Measurements from ENCODE around the gene PRSS21. TPM values are rescaled to one million over a fixed set of nuclear protein-coding genes. Genes with fewer than 3 reads are reported as not detected.

The PRSS21 gene
- total RNA-seq, 2 experiments from 2014 or later, result not detected

GRCh38 chr16:2842340-2843000 lies 25.4 kb downstream of the PRSS21 start:
- DNase-seq (peak; percentile 36 to 86 (median 60)), ATAC-seq (ENCODE audit: poor library complexity) (peak; percentile 61)
- Histone ChIP-seq H3K9me3 (ENCODE audit: control insufficient read depth in 1 of 2, insufficient read depth in 1 of 2, low read length in 2 of 2) (peaks cover 0 to 9% of the 10 kb centered on the region in 2 experiments), H3K27me3 (ENCODE audit: control insufficient read depth in 1 of 2, insufficient read depth in 2 of 2, low read length in 2 of 2) (no peaks in the 10 kb centered on the region), H3K27ac (ENCODE audit: low read depth in 1 of 2, low read length in 2 of 2) (peak overlapping the region; percentile 48 to 76), H3K4me3 (ENCODE audit: low read length) (peak overlapping the region; percentile 36), H3K36me3 (ENCODE audit: insufficient read depth, low read length) (no peaks in the 10 kb centered on the region), H3K4me1 (ENCODE audit: insufficient read depth, low read length) (peaks cover 48% of the 10 kb centered on the region)
- H3K4me3 Mint-ChIP-seq, result no peak overlapping the region
- POLR2A ChIA-PET, result interaction anchor here (1.2 to 1.8 kb wide), 2 partner anchors 26 to 40 kb away, joined by 4 to 8 read pairs; partner anchors contain the start of gene FLYWCH2
- peaks cover 32% of the 10 kb centered on the region for H3K4me1 Mint-ChIP-seq (ENCODE audit: low read depth)
- H3K36me3 Mint-ChIP-seq (ENCODE audit: low read depth), result no peaks in the 10 kb centered on the region
- no peaks in the 10 kb centered on the region for H3K9me3 Mint-ChIP-seq
- CTCF ChIA-PET, result interaction anchor here (1.7 kb wide), 1 partner anchor 26 kb away, joined by 12 read pairs; no protein-coding TSS in a partner anchor
- H3K27me3 Mint-ChIP-seq, result peaks cover 2% of the 10 kb centered on the region
- intact Hi-C loops (cut with DNase I, micrococcal nuclease), result no loop called here
- peak; percentile 66 for TF ChIP-seq CTCF (IDR thresholded peaks at IDR 0.05)
- H3K27ac Mint-ChIP-seq, result peak overlapping the region; percentile 69

DNA sequence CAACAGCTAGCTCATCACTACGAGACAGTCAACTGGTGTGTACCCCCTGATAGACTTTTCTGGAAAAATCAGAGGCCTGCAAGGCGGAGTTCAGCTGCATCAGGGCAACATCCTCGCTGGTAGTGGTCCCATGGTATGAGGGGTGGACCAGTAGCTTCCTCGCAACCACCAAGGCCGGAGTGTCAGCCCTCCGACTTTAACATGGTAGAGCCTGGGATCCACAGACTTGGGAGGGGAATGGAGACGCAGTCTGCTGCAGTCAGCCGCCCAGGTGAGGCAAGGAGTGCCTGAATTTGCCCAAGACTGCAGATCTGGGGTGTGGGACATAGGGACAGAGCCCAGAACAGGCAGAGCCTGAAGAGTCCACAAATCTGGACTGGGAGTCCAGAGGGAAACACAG lies 26.5 kb downstream of the PRSS21 start:
- POLR2A ChIA-PET, result no interaction called here
- H3K27ac Mint-ChIP-seq, result peak overlapping the region; percentile 12
- H3K36me3 Mint-ChIP-seq (ENCODE audit: low read depth), result no peaks in the 10 kb centered on the region
- H3K36me3 ChIP-seq (ENCODE audit: insufficient read depth, low read length), result no peaks in the 10 kb centered on the region
- peaks cover 46% of the 10 kb centered on the region for H3K4me1 ChIP-seq (ENCODE audit: insufficient read depth, low read length)
- DNase-seq, result no peak
- no peak for ATAC-seq (ENCODE audit: poor library complexity)
- no peaks in the 10 kb centered on the region for H3K27me3 ChIP-seq (ENCODE audit: control insufficient read depth in 1 of 2, insufficient read depth in 2 of 2, low read length in 2 of 2)
- H3K9me3 ChIP-seq (ENCODE audit: control insufficient read depth in 1 of 2, insufficient read depth in 1 of 2, low read length in 2 of 2), result peaks cover 0 to 9% of the 10 kb centered on the region in 2 experiments
- no peak for TF ChIP-seq CTCF (IDR thresholded peaks at IDR 0.05)
- intact Hi-C loops (cut with DNase I, micrococcal nuclease), result no loop called here
- H3K4me1 Mint-ChIP-seq (ENCODE audit: low read depth), result peaks cover 26% of the 10 kb centered on the region
- no peak overlapping the region for H3K27ac ChIP-seq (ENCODE audit: low read depth in 1 of 2, low read length in 2 of 2)
- no peaks in the 10 kb centered on the region for H3K27me3 Mint-ChIP-seq
- H3K9me3 Mint-ChIP-seq, result no peaks in the 10 kb centered on the region
- no peak overlapping the region for H3K4me3 Mint-ChIP-seq
- no peak overlapping the region for H3K4me3 ChIP-seq (ENCODE audit: low read length)
- CTCF ChIA-PET, result interaction anchor here (1.7 kb wide), 1 partner anchor 25 kb away, joined by 12 read pairs; no protein-coding TSS in a partner anchor

GRCh38 chr16:2845116-2845515 lies 28.1 kb downstream of the PRSS21 start:
- intact Hi-C loops (cut with DNase I, micrococcal nuclease), result no loop called here
- H3K4me3 ChIP-seq (ENCODE audit: low read length), result no peak overlapping the region
- ATAC-seq (ENCODE audit: poor library complexity), result no peak
- no peak overlapping the region for H3K27ac ChIP-seq (ENCODE audit: low read depth in 1 of 2, low read length in 2 of 2)
- Mint-ChIP-seq H3K4me1 (ENCODE audit: low read depth) (peaks cover 13% of the 10 kb centered on the region), H3K36me3 (ENCODE audit: low read depth) (no peaks in the 10 kb centered on the region), H3K4me3 (no peak overlapping the region), H3K27me3 (peaks cover 6% of the 10 kb centered on the region), H3K27ac (no peak overlapping the region), H3K9me3 (no peaks in the 10 kb centered on the region)
- no peak for TF ChIP-seq CTCF (IDR thresholded peaks at IDR 0.05)
- ChIA-PET CTCF (interaction anchor here (1.1 kb wide), 1 partner anchor 23 kb away, joined by 5 read pairs; no protein-coding TSS in a partner anchor), POLR2A (no interaction called here)
- no peaks in the 10 kb centered on the region for H3K36me3 ChIP-seq (ENCODE audit: insufficient read depth, low read length)
- peaks cover 0 to 9% of the 10 kb centered on the region in 2 experiments for H3K9me3 ChIP-seq (ENCODE audit: control insufficient read depth in 1 of 2, insufficient read depth in 1 of 2, low read length in 2 of 2)
- H3K4me1 ChIP-seq (ENCODE audit: insufficient read depth, low read length), result peaks cover 30% of the 10 kb centered on the region
- no peak for DNase-seq
- no peaks in the 10 kb centered on the region for H3K27me3 ChIP-seq (ENCODE audit: control insufficient read depth in 1 of 2, insufficient read depth in 2 of 2, low read length in 2 of 2)
